Cardiac muscle cell (in vitro differentiated cells and primary cell): ENCODE data around the gene AQP12A. TPM values are rescaled to one million over a fixed set of nuclear protein-coding genes. Genes with fewer than 3 reads are reported as not detected.
A peak's percentile ranks its signal among the peaks of the same experiment; 100 is the strongest.

Experiments
- DNase-seq, 2 donors: peaks; one replicate each; pipeline versions ENCODE4 v3.0.0 to v3.0.0-alpha.2; 2010 to 2017; ENCODE audit warnings: low read depth in 1 of 2, low spot score in 1 of 2
- H3K27ac ChIP-seq: fragments of 200-600 bp; sonication (generic); 2 replicates; pipeline ENCODE4 v1.5.1; 2016
- H3K27me3 ChIP-seq: fragments of 200-600 bp; sonication (generic); 2 replicates; pipeline ENCODE4 v1.6.0; 2016; ENCODE audit warnings: control low read depth
- H3K36me3 ChIP-seq: fragments of 200-600 bp; sonication (generic); 2 replicates; pipeline ENCODE4 v1.5.1; 2016; ENCODE audit warnings: control low read depth
- H3K4me1 ChIP-seq: fragments of 200-600 bp; sonication (generic); 2 replicates; pipeline ENCODE4 v1.8.1; 2017; ENCODE audit warnings: low read depth, mild to moderate bottlenecking, mixed run types
- H3K4me3 ChIP-seq: fragments of 200-600 bp; sonication (generic); 2 replicates; pipeline ENCODE4 v1.5.1; 2016; ENCODE audit warnings: mild to moderate bottlenecking
- H3K9me3 ChIP-seq: fragments of 200-600 bp; sonication (generic); 2 replicates; pipeline ENCODE4 v1.5.1; 2017; ENCODE audit warnings: low read depth, mild to moderate bottlenecking, control low read depth
- CTCF ChIP-seq: IDR thresholded peaks from 2 replicates; pipeline ENCODE4 v1.5.1; 2012; ENCODE audit warnings: low read depth, mild to moderate bottlenecking, low read length
- polyA plus RNA-seq: library from polyadenylated mRNA; unstranded; fragments of >200 nt; fragmentation: Nextera tagmentation; extraction: Ambion mirVana; gene quantifications from 2 replicates; pipeline ENCODE4 v1.2.1, GENCODE V29; 2016
- total RNA-seq: library from RNA; depleted of rRNA; stranded (reverse); fragments of >200 nt; gene quantifications from 2 replicates; pipeline ENCODE4 v1.2.3, GENCODE V29; 2016

Gene AQP12A
- total and polyA plus RNA-seq, 2 experiments from 2014 or later: not detected

DNA sequence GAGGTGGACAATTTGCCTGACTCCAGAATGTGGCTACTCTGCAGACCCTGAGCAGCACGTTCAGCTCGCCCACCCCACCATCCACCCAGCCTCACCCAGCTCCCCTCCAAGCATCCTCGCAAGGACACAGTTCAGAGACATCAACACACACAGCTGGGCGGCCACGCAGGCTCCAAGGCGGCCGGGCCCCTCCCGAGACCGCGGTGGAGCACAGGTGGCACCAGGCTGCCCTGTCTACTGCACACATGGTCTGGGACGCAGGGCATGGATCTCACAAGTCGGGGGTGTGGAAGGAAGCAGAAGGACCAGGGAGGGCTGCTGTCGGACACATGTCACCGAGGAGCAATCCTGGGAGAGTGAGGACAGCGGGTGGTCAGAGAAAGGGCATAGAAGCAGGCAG lies 36.2 kb downstream of the AQP12A start:
- Histone ChIP-seq H3K4me1 (no peaks in the 10 kb centered on the region), H3K4me3 (no peak overlapping the region), H3K27ac (no peak overlapping the region), H3K9me3 (no peaks in the 10 kb centered on the region), H3K36me3 (no peaks in the 10 kb centered on the region), H3K27me3 (no peaks in the 10 kb centered on the region)
- no peak for DNase-seq
- TF ChIP-seq CTCF: no peak

DNA sequence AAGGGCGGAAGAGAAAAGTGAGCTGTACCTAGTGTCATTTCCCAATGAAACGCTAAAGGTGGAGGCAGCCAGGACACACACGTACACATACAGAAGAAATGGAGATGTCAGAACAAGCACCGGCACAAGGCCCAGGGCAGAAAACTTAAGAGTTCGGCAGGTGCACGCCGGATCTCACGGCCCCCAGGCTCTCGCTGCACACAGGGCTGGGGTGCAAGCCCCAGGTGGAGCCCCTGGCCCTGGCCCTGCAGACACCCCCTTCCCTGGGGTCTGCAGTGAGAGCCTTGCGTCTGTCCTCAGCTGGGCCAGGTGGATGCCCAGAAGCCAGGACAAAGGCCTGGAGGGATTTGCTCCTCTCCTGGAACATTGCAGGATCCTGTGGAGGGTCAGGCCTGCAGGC lies 36.7 kb downstream of the AQP12A start:
- no peak overlapping the region for H3K27ac ChIP-seq
- no peak for DNase-seq
- no peaks in the 10 kb centered on the region for H3K36me3 ChIP-seq
- H3K4me3 ChIP-seq: no peak overlapping the region
- H3K9me3 ChIP-seq: no peaks in the 10 kb centered on the region
- TF ChIP-seq CTCF: no peak
- H3K27me3 ChIP-seq: no peaks in the 10 kb centered on the region
- no peaks in the 10 kb centered on the region for H3K4me1 ChIP-seq

- Histone ChIP-seq H3K9me3 (no peaks in the 10 kb centered on the region), H3K4me1 (no peaks in the 10 kb centered on the region), H3K27me3 (no peaks in the 10 kb centered on the region), H3K27ac (no peak overlapping the region), H3K36me3 (no peaks in the 10 kb centered on the region), H3K4me3 (no peak overlapping the region)
- DNase-seq: peak in 1 of 2 donors; percentile 43
- no peak for TF ChIP-seq CTCF
These were observed 37.2 kb downstream of the AQP12A start for GRCh38 chr2:240728827-240729226.

- Histone ChIP-seq H3K9me3 (no peaks in the 10 kb centered on the region), H3K4me3 (no peak overlapping the region), H3K27me3 (no peaks in the 10 kb centered on the region), H3K36me3 (no peaks in the 10 kb centered on the region), H3K4me1 (no peaks in the 10 kb centered on the region), H3K27ac (no peak overlapping the region)
- no peak for TF ChIP-seq CTCF
- DNase-seq: no peak
These were observed 39.0 kb downstream of the AQP12A start for GRCh38 chr2:240730501-240731177.

- Histone ChIP-seq H3K27ac (no peak overlapping the region), H3K9me3 (no peaks in the 10 kb centered on the region), H3K27me3 (no peaks in the 10 kb centered on the region), H3K36me3 (no peaks in the 10 kb centered on the region), H3K4me3 (no peak overlapping the region), H3K4me1 (no peaks in the 10 kb centered on the region)
- TF ChIP-seq CTCF: no peak
- peak in 1 of 2 donors; percentile 26 for DNase-seq
These were observed 39.5 kb downstream of the AQP12A start for GRCh38 chr2:240731178-240731545.

GRCh38 chr2:240732184-240732583 lies 40.5 kb downstream of the AQP12A start:
- no peak overlapping the region for H3K27ac ChIP-seq
- H3K27me3 ChIP-seq: no peaks in the 10 kb centered on the region
- H3K36me3 ChIP-seq: no peaks in the 10 kb centered on the region
- no peak for TF ChIP-seq CTCF
- H3K9me3 ChIP-seq: no peaks in the 10 kb centered on the region
- no peak for DNase-seq
- H3K4me1 ChIP-seq: peaks cover 6% of the 10 kb centered on the region
- no peak overlapping the region for H3K4me3 ChIP-seq
